ENCODE measurements around the gene LBP. TPM values are rescaled to one million over a fixed set of nuclear protein-coding genes. Genes with fewer than 3 reads are reported as not detected.

Gene LBP
- total and polyA plus RNA-seq, 2 donors (not counting 3 experiments of a cell fraction or from before 2014, with no cell fraction given): 0.03 TPM; not detected in 1

GRCh38 chr20:38321959-38322598 is 24.2 kb upstream of the LBP start:
- BruUV-seq (replicated peaks): no TSS peak
- ChIA-PET CTCF (interaction anchor here (0.6 to 6.1 kb wide), 33 partner anchors 10 to 757 kb away, joined by 3 to 182 read pairs (median 4); no protein-coding TSS in a partner anchor), POLR2A (no interaction called here)
- Histone ChIP-seq H3K27me3 (ENCODE audit: control insufficient read depth in 2 of 2, insufficient read depth in 2 of 2, low read length in 2 of 2) (peaks cover 2 to 5% of the 10 kb centered on the region in 2 experiments), H3K9me3 (replicated peaks; ENCODE audit: control insufficient read depth, insufficient read depth, low read length) (no peaks in the 10 kb centered on the region), H3K27ac (ENCODE audit: insufficient read depth, low read depth, low read length) (no peak overlapping the region), H3K9me1 (replicated peaks; ENCODE audit: control insufficient read depth, extremely low read depth, insufficient read depth, low read length) (no peaks in the 10 kb centered on the region), H3K4me1 (ENCODE audit: control insufficient read depth, extremely low read depth, insufficient read depth, low read length) (no peaks in the 10 kb centered on the region), H3K4me3 (replicated peaks in 1 of 3; ENCODE audit: insufficient read depth in 1 of 3, low read depth in 1 of 3, low read length in 3 of 3) (no peak overlapping the region), H3K79me2 (ENCODE audit: control insufficient read depth, insufficient read depth, low read length) (no peaks in the 10 kb centered on the region), H3K4me2 (ENCODE audit: insufficient read depth, low read length) (no peak overlapping the region), H3K36me3 (ENCODE audit: control insufficient read depth in 2 of 2, extremely low read depth in 1 of 2, insufficient read depth in 2 of 2, low read length in 2 of 2) (no peaks in the 10 kb centered on the region), H3K9ac (replicated peaks; ENCODE audit: extremely low read depth, insufficient read depth, low read length) (no peak overlapping the region), H4K20me1 (replicated peaks; ENCODE audit: control insufficient read depth, extremely low read depth, insufficient read depth, low read length) (no peaks in the 10 kb centered on the region), H2AFZ (ENCODE audit: low read depth, low read length) (no peak overlapping the region)
- intact Hi-C loops (cut with micrococcal nuclease): loop anchor here (1.0 to 10.0 kb wide), 4 partner anchors 93 to 758 kb away; partner anchors contain the start of gene VSTM2L
- TF ChIP-seq EZH2 (IDR thresholded peaks at IDR 0.05; ENCODE audit: borderline replicate concordance, low read depth, low read length, severe bottlenecking) (no peak), POLR2AphosphoS5 (IDR thresholded peaks at IDR 0.05; ENCODE audit: insufficient read depth, low read depth, low read length) (no peak), CTCF (IDR thresholded peaks at IDR 0.05; ENCODE audit: extremely low read depth in 1 of 2, insufficient read depth in 1 of 2, low read depth in 1 of 2, low read length in 2 of 2) (peak; percentile 66 to 69), POLR2A (IDR thresholded peaks at IDR 0.05; ENCODE audit: low read depth, low read length) (no peak)
- peak; percentile 69 for DNase-seq (ENCODE audit: low read depth, low spot score)
- dilution Hi-C loops (cut with MboI; ENCODE audit: extremely low pct_ligation_motif_present, low sequenced_read_pairs): no loop called here
- FAIRE-seq: peak; percentile 95

GRCh38 chr20:38324159-38324558 is 22.1 kb upstream of the LBP start:
- Histone ChIP-seq H3K9ac (replicated peaks; ENCODE audit: extremely low read depth, insufficient read depth, low read length) (no peak overlapping the region), H4K20me1 (replicated peaks; ENCODE audit: control insufficient read depth, extremely low read depth, insufficient read depth, low read length) (no peaks in the 10 kb centered on the region), H3K4me2 (ENCODE audit: insufficient read depth, low read length) (no peak overlapping the region), H3K9me1 (replicated peaks; ENCODE audit: control insufficient read depth, extremely low read depth, insufficient read depth, low read length) (no peaks in the 10 kb centered on the region), H3K4me3 (replicated peaks in 1 of 3; ENCODE audit: insufficient read depth in 1 of 3, low read depth in 1 of 3, low read length in 3 of 3) (no peak overlapping the region), H3K9me3 (replicated peaks; ENCODE audit: control insufficient read depth, insufficient read depth, low read length) (no peaks in the 10 kb centered on the region), H2AFZ (ENCODE audit: low read depth, low read length) (no peak overlapping the region), H3K4me1 (ENCODE audit: control insufficient read depth, extremely low read depth, insufficient read depth, low read length) (no peaks in the 10 kb centered on the region), H3K36me3 (ENCODE audit: control insufficient read depth in 2 of 2, extremely low read depth in 1 of 2, insufficient read depth in 2 of 2, low read length in 2 of 2) (no peaks in the 10 kb centered on the region), H3K27me3 (ENCODE audit: control insufficient read depth in 2 of 2, insufficient read depth in 2 of 2, low read length in 2 of 2) (peaks cover 2 to 5% of the 10 kb centered on the region in 2 experiments), H3K27ac (ENCODE audit: insufficient read depth, low read depth, low read length) (no peak overlapping the region), H3K79me2 (ENCODE audit: control insufficient read depth, insufficient read depth, low read length) (no peaks in the 10 kb centered on the region)
- intact Hi-C loops (cut with micrococcal nuclease) (loop anchor here (5.0 to 10.0 kb wide), 2 partner anchors 269 to 422 kb away; partner anchors contain the start of gene VSTM2L), dilution Hi-C loops (cut with MboI; ENCODE audit: extremely low pct_ligation_motif_present, low sequenced_read_pairs) (no loop called here)
- DNase-seq (ENCODE audit: low read depth, low spot score): no peak
- no TSS peak for BruUV-seq (replicated peaks)
- POLR2A ChIA-PET: no interaction called here
- TF ChIP-seq MAX (IDR thresholded peaks at IDR 0.05; ENCODE audit: insufficient read depth, insufficient read length) (no peak), GATA2 (IDR thresholded peaks at IDR 0.05; ENCODE audit: insufficient read depth, insufficient read length, low read depth, low read length) (no peak), EZH2 (IDR thresholded peaks at IDR 0.05; ENCODE audit: borderline replicate concordance, low read depth, low read length, severe bottlenecking) (no peak), MYC (IDR thresholded peaks at IDR 0.05; ENCODE audit: low read depth, low read length) (no peak), CTCF (IDR thresholded peaks at IDR 0.05; ENCODE audit: extremely low read depth in 1 of 2, insufficient read depth in 1 of 2, low read depth in 1 of 2, low read length in 2 of 2) (no peak)
- no peak for FAIRE-seq
- CTCF ChIA-PET: interaction anchor here (0.9 to 3.9 kb wide), 10 partner anchors 12 to 266 kb away, joined by 3 to 18 read pairs (median 6); no protein-coding TSS in a partner anchor

Measured in endothelial cell of umbilical vein (primary cell).